Measurements from ENCODE around the gene LTBP3.

Gene LTBP3

GRCh38 chr11:65560555-65561418 lies 2.6 kb upstream of the LTBP3 start:
- Histone ChIP-seq H3K9me3 (ENCODE audit: control insufficient read depth, low read length) (no peaks in the 10 kb centered on the region), H3K4me3 (ENCODE audit: insufficient read depth in 1 of 2, low read depth in 1 of 2, low read length in 2 of 2) (no peak overlapping the region), H3K27ac (ENCODE audit: low read length, poor library complexity, severe bottlenecking) (peak overlapping the region; percentile 92), H4K91ac (ENCODE audit: low read length) (peak overlapping the region; percentile 11), H4K8ac (ENCODE audit: low read length) (peak overlapping the region; percentile 78), H3K4ac (ENCODE audit: low read depth in 1 of 2, low read length in 2 of 2) (peak overlapping the region in 1 of 2 experiments; percentile 61), H3K4me1 (ENCODE audit: control insufficient read depth, insufficient read depth, low read depth, low read length) (peaks cover 42% of the 10 kb centered on the region), H3K79me1 (replicated peaks; ENCODE audit: low read length, poor library complexity, severe bottlenecking) (peaks cover 1% of the 10 kb centered on the region), H2AK5ac (ENCODE audit: low read length, severe bottlenecking) (peak overlapping the region; percentile 26), H3K23ac (ENCODE audit: low read length in 2 of 2) (no peak overlapping the region), H3K4me2 (ENCODE audit: low read length, poor library complexity, severe bottlenecking) (no peak overlapping the region), H3K9ac (ENCODE audit: low read length) (peak overlapping the region; percentile 22), H2BK120ac (ENCODE audit: low read depth, low read length) (no peak overlapping the region), H2AFZ (ENCODE audit: low read depth, low read length) (peak overlapping the region; percentile 7), H3K27me3 (ENCODE audit: control insufficient read depth in 1 of 2, insufficient read depth in 1 of 2, low read length in 2 of 2) (no peaks in the 10 kb centered on the region), H3K18ac (ENCODE audit: low read depth in 1 of 2, low read length in 2 of 2) (peak overlapping the region; percentile 44 to 53), H3K14ac (ENCODE audit: low read length in 2 of 2) (peak overlapping the region in 1 of 2 experiments; percentile 19), H2BK12ac (ENCODE audit: low read length in 2 of 2) (peak overlapping the region; percentile 28 to 46), H2BK15ac (ENCODE audit: low read depth, poor library complexity, severe bottlenecking) (no peak overlapping the region), H3K36me3 (ENCODE audit: control insufficient read depth in 1 of 2, insufficient read depth in 2 of 2, low read depth in 1 of 2, low read length in 2 of 2) (no peaks in the 10 kb centered on the region), H2BK5ac (ENCODE audit: low read depth, low read length, poor library complexity, severe bottlenecking) (no peak overlapping the region)
- 16% methylated on average over 12 of the region's 15 CpGs for WGBS
- DNase-seq: peak; percentile 72

- peak overlapping the region; percentile 28 to 46 for H2BK12ac ChIP-seq (ENCODE audit: low read length in 2 of 2)
- no peak overlapping the region for H3K4me3 ChIP-seq (ENCODE audit: insufficient read depth in 1 of 2, low read depth in 1 of 2, low read length in 2 of 2)
- H2BK5ac ChIP-seq (ENCODE audit: low read depth, low read length, poor library complexity, severe bottlenecking): no peak overlapping the region
- H4K8ac ChIP-seq (ENCODE audit: low read length): peak overlapping the region; percentile 16
- peaks cover 50% of the 10 kb centered on the region for H3K4me1 ChIP-seq (ENCODE audit: control insufficient read depth, insufficient read depth, low read depth, low read length)
- no peak overlapping the region for H2AFZ ChIP-seq (ENCODE audit: low read depth, low read length)
- no peaks in the 10 kb centered on the region for H3K36me3 ChIP-seq (ENCODE audit: control insufficient read depth in 1 of 2, insufficient read depth in 2 of 2, low read depth in 1 of 2, low read length in 2 of 2)
- WGBS: 22% methylated on average over 5 of the region's 5 CpGs
- H3K23ac ChIP-seq (ENCODE audit: low read length in 2 of 2): no peak overlapping the region
- H3K9me3 ChIP-seq (ENCODE audit: control insufficient read depth, low read length): no peaks in the 10 kb centered on the region
- H3K27me3 ChIP-seq (ENCODE audit: control insufficient read depth in 1 of 2, insufficient read depth in 1 of 2, low read length in 2 of 2): no peaks in the 10 kb centered on the region
- no peak overlapping the region for H3K14ac ChIP-seq (ENCODE audit: low read length in 2 of 2)
- peak overlapping the region in 1 of 2 experiments; percentile 37 for H3K4ac ChIP-seq (ENCODE audit: low read depth in 1 of 2, low read length in 2 of 2)
- H3K4me2 ChIP-seq (ENCODE audit: low read length, poor library complexity, severe bottlenecking): no peak overlapping the region
- peak overlapping the region; percentile 92 for H3K27ac ChIP-seq (ENCODE audit: low read length, poor library complexity, severe bottlenecking)
- H2AK5ac ChIP-seq (ENCODE audit: low read length, severe bottlenecking): peak overlapping the region; percentile 6
- peak overlapping the region; percentile 81 for H3K9ac ChIP-seq (ENCODE audit: low read length)
- peak overlapping the region; percentile 50 for H2BK15ac ChIP-seq (ENCODE audit: low read depth, poor library complexity, severe bottlenecking)
- no peak overlapping the region for H4K91ac ChIP-seq (ENCODE audit: low read length)
- H2BK120ac ChIP-seq (ENCODE audit: low read depth, low read length): no peak overlapping the region
- peak overlapping the region; percentile 23 to 44 for H3K18ac ChIP-seq (ENCODE audit: low read depth in 1 of 2, low read length in 2 of 2)
- peaks cover 4% of the 10 kb centered on the region for H3K79me1 ChIP-seq (replicated peaks; ENCODE audit: low read length, poor library complexity, severe bottlenecking)
- peak; percentile 68 for DNase-seq
Measured at GRCh38 chr11:65559951-65560537, 1.9 kb upstream of the LTBP3 start.

GRCh38 chr11:65559535-65559934 lies 1.4 kb upstream of the LTBP3 start:
- no peak overlapping the region for H3K4me3 ChIP-seq (ENCODE audit: insufficient read depth in 1 of 2, low read depth in 1 of 2, low read length in 2 of 2)
- H3K4me2 ChIP-seq (ENCODE audit: low read length, poor library complexity, severe bottlenecking): no peak overlapping the region
- peak overlapping the region in 1 of 2 experiments; percentile 58 for H3K18ac ChIP-seq (ENCODE audit: low read depth in 1 of 2, low read length in 2 of 2)
- peaks cover 54% of the 10 kb centered on the region for H3K4me1 ChIP-seq (ENCODE audit: control insufficient read depth, insufficient read depth, low read depth, low read length)
- no peak overlapping the region for H3K14ac ChIP-seq (ENCODE audit: low read length in 2 of 2)
- H3K27ac ChIP-seq (ENCODE audit: low read length, poor library complexity, severe bottlenecking): peak overlapping the region; percentile 92
- H4K91ac ChIP-seq (ENCODE audit: low read length): peak overlapping the region; percentile 1
- H2BK120ac ChIP-seq (ENCODE audit: low read depth, low read length): no peak overlapping the region
- no peaks in the 10 kb centered on the region for H3K9me3 ChIP-seq (ENCODE audit: control insufficient read depth, low read length)
- H3K9ac ChIP-seq (ENCODE audit: low read length): peak overlapping the region; percentile 81
- H2BK15ac ChIP-seq (ENCODE audit: low read depth, poor library complexity, severe bottlenecking): no peak overlapping the region
- 86% methylated on average over 5 of the region's 5 CpGs for whole genome bisulfite sequencing
- H3K36me3 ChIP-seq (ENCODE audit: control insufficient read depth in 1 of 2, insufficient read depth in 2 of 2, low read depth in 1 of 2, low read length in 2 of 2): no peaks in the 10 kb centered on the region
- H2AK5ac ChIP-seq (ENCODE audit: low read length, severe bottlenecking): peak overlapping the region; percentile 90
- H3K79me1 ChIP-seq (replicated peaks; ENCODE audit: low read length, poor library complexity, severe bottlenecking): peaks cover 7% of the 10 kb centered on the region
- H3K27me3 ChIP-seq (ENCODE audit: control insufficient read depth in 1 of 2, insufficient read depth in 1 of 2, low read length in 2 of 2): no peaks in the 10 kb centered on the region
- no peak overlapping the region for H3K4ac ChIP-seq (ENCODE audit: low read depth in 1 of 2, low read length in 2 of 2)
- no peak overlapping the region for H3K23ac ChIP-seq (ENCODE audit: low read length in 2 of 2)
- no peak overlapping the region for H2AFZ ChIP-seq (ENCODE audit: low read depth, low read length)
- H4K8ac ChIP-seq (ENCODE audit: low read length): no peak overlapping the region
- no peak for DNase-seq
- no peak overlapping the region for H2BK5ac ChIP-seq (ENCODE audit: low read depth, low read length, poor library complexity, severe bottlenecking)
- peak overlapping the region; percentile 53 to 65 for H2BK12ac ChIP-seq (ENCODE audit: low read length in 2 of 2)

- Histone ChIP-seq H3K9ac (ENCODE audit: low read length) (peak overlapping the region; percentile 81), H2BK5ac (ENCODE audit: low read depth, low read length, poor library complexity, severe bottlenecking) (peak overlapping the region; percentile 62), H4K91ac (ENCODE audit: low read length) (peak overlapping the region; percentile 92), H2BK120ac (ENCODE audit: low read depth, low read length) (peak overlapping the region; percentile 98), H4K8ac (ENCODE audit: low read length) (peak overlapping the region; percentile 94), H3K4me2 (ENCODE audit: low read length, poor library complexity, severe bottlenecking) (peak overlapping the region; percentile 69), H3K4ac (ENCODE audit: low read depth in 1 of 2, low read length in 2 of 2) (peak overlapping the region; percentile 54 to 79), H3K9me3 (ENCODE audit: control insufficient read depth, low read length) (no peaks in the 10 kb centered on the region), H3K4me3 (ENCODE audit: insufficient read depth in 1 of 2, low read depth in 1 of 2, low read length in 2 of 2) (peak overlapping the region; percentile 14 to 71), H3K27ac (ENCODE audit: low read length, poor library complexity, severe bottlenecking) (peak overlapping the region; percentile 92), H2AK5ac (ENCODE audit: low read length, severe bottlenecking) (peak overlapping the region; percentile 90), H3K23ac (ENCODE audit: low read length in 2 of 2) (no peak overlapping the region), H3K14ac (ENCODE audit: low read length in 2 of 2) (peak overlapping the region in 1 of 2 experiments; percentile 35), H3K18ac (ENCODE audit: low read depth in 1 of 2, low read length in 2 of 2) (peak overlapping the region; percentile 82 to 89), H3K36me3 (ENCODE audit: control insufficient read depth in 1 of 2, insufficient read depth in 2 of 2, low read depth in 1 of 2, low read length in 2 of 2) (peaks cover 0 to 2% of the 10 kb centered on the region in 2 experiments), H2BK12ac (ENCODE audit: low read length in 2 of 2) (peak overlapping the region; percentile 65 to 92), H2AFZ (ENCODE audit: low read depth, low read length) (no peak overlapping the region), H2BK15ac (ENCODE audit: low read depth, poor library complexity, severe bottlenecking) (peak overlapping the region; percentile 92), H3K27me3 (ENCODE audit: control insufficient read depth in 1 of 2, insufficient read depth in 1 of 2, low read length in 2 of 2) (no peaks in the 10 kb centered on the region), H3K79me1 (replicated peaks; ENCODE audit: low read length, poor library complexity, severe bottlenecking) (peaks cover 9% of the 10 kb centered on the region), H3K4me1 (ENCODE audit: control insufficient read depth, insufficient read depth, low read depth, low read length) (peaks cover 56% of the 10 kb centered on the region)
- DNase-seq: no peak
- WGBS: 76% methylated on average over 19 of the region's 19 CpGs
Measured at GRCh38 chr11:65558930-65559509, 861 bp upstream of the LTBP3 start.

Measured in mesenchymal stem cell (in vitro differentiated cells and primary cell).